ENCODE results near the gene VPS13C.

VPS13C gene

GRCh38 chr15:62059816-62060112 is 483 bp downstream of the VPS13C start:
- no peak for TF ChIP-seq FOXM1 (IDR thresholded peaks at IDR 0.05; ENCODE audit: borderline replicate concordance)
- TF ChIP-seq L3MBTL2 (conservative IDR thresholded peaks at IDR 0.05): peak; percentile 62
- no peak for TF ChIP-seq ARNT (IDR thresholded peaks at IDR 0.05)
- no peak for TF ChIP-seq SUZ12 (IDR thresholded peaks at IDR 0.05)
- TF ChIP-seq ELF4 (IDR thresholded peaks at IDR 0.05): no peak
- TF ChIP-seq NFRKB (IDR thresholded peaks at IDR 0.05): no peak
- no peak for TF ChIP-seq BHLHE40 (IDR thresholded peaks at IDR 0.05; ENCODE audit: borderline replicate concordance)
- ChIA-PET POLR2A (interaction anchor here (1.5 to 1.6 kb wide), 2 partner anchors 9 to 10 kb away, joined by 3 read pairs; no protein-coding TSS in a partner anchor), CTCF (interaction anchor here (0.6 to 0.9 kb wide), 4 partner anchors 8 to 65 kb away, joined by 3 to 5 read pairs (median 4); no protein-coding TSS in a partner anchor)
- DNase-seq (ENCODE audit: extremely low spot score): peak; percentile 19

GRCh38 chr15:62059108-62059815 is 985 bp downstream of the VPS13C start:
- POLR2A ChIA-PET: interaction anchor here (1.5 to 1.6 kb wide), 2 partner anchors 8 to 11 kb away, joined by 3 read pairs; no protein-coding TSS in a partner anchor
- TF ChIP-seq HDGF (IDR thresholded peaks at IDR 0.05; ENCODE audit: borderline replicate concordance) (no peak), L3MBTL2 (conservative IDR thresholded peaks at IDR 0.05) (no peak), FOXK2 (IDR thresholded peaks at IDR 0.05) (no peak), ARNT (IDR thresholded peaks at IDR 0.05) (no peak), ZNF384 (IDR thresholded peaks at IDR 0.05) (no peak), CTBP1 (IDR thresholded peaks at IDR 0.05; ENCODE audit: borderline replicate concordance) (no peak), ELF4 (IDR thresholded peaks at IDR 0.05) (no peak), TARDBP (IDR thresholded peaks at IDR 0.05) (no peak), BHLHE40 (IDR thresholded peaks at IDR 0.05; ENCODE audit: borderline replicate concordance) (no peak)

GRCh38 chr15:62058327-62059028 is 1.8 kb downstream of the VPS13C start:
- ChIA-PET CTCF (no interaction called here), POLR2A (no interaction called here)
- TF ChIP-seq FOXK2 (IDR thresholded peaks at IDR 0.05) (no peak), FOXA1 (IDR thresholded peaks at IDR 0.05) (no peak), L3MBTL2 (conservative IDR thresholded peaks at IDR 0.05) (no peak), CTBP1 (IDR thresholded peaks at IDR 0.05; ENCODE audit: borderline replicate concordance) (no peak), ZNF384 (IDR thresholded peaks at IDR 0.05) (no peak), ARNT (IDR thresholded peaks at IDR 0.05) (no peak), PKNOX1 (IDR thresholded peaks at IDR 0.05) (no peak), BHLHE40 (IDR thresholded peaks at IDR 0.05; ENCODE audit: borderline replicate concordance) (no peak), LEF1 (IDR thresholded peaks at IDR 0.05; ENCODE audit: borderline replicate concordance) (no peak), HDGF (IDR thresholded peaks at IDR 0.05; ENCODE audit: borderline replicate concordance) (no peak), FOXM1 (IDR thresholded peaks at IDR 0.05; ENCODE audit: borderline replicate concordance) (no peak), NFRKB (IDR thresholded peaks at IDR 0.05) (no peak), TARDBP (IDR thresholded peaks at IDR 0.05) (no peak), SUZ12 (IDR thresholded peaks at IDR 0.05) (no peak), ELF4 (IDR thresholded peaks at IDR 0.05) (no peak), SP1 (IDR thresholded peaks at IDR 0.05) (no peak)

More at GRCh38 chr15:62059108-62059815, 985 bp downstream of the VPS13C start:
- DNase-seq (ENCODE audit: extremely low spot score): no peak
- CTCF ChIA-PET: no interaction called here

DNA sequence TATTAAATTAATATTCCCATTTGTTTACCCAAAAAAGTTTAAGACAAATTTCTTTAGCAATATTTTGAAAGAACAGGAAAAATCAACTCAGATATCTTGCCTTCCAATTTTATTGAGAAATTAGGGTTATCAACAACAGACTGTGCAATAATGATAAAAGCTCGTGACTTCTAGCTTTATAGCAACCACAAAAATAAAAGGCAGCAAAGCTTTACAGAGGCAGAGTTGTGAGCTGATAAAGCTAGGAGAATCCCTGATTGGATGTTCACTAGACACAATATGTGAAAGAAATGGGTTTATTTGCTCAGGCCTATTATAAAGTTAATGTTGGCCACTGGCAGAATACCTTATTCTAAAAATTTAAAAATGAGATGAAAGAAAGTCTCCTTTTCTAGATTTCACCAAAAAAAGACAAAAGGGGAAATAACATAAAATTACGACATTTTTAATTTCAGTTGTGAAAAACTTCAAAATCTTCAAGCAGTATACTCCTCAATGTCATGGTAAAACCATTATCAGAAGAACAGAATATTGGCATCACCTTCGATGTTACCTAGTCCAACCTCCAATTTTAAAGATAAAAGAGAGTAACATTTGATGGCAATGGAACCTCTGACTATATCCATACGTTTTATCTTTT is 2.8 kb downstream of the VPS13C start:
- CTCF ChIA-PET: no interaction called here
- TF ChIP-seq NFRKB (IDR thresholded peaks at IDR 0.05) (no peak), BHLHE40 (IDR thresholded peaks at IDR 0.05; ENCODE audit: borderline replicate concordance) (no peak), FOXA1 (IDR thresholded peaks at IDR 0.05) (no peak), LEF1 (IDR thresholded peaks at IDR 0.05; ENCODE audit: borderline replicate concordance) (no peak), FOXM1 (IDR thresholded peaks at IDR 0.05; ENCODE audit: borderline replicate concordance) (no peak), SUZ12 (IDR thresholded peaks at IDR 0.05) (no peak), HDGF (IDR thresholded peaks at IDR 0.05; ENCODE audit: borderline replicate concordance) (no peak), PKNOX1 (IDR thresholded peaks at IDR 0.05) (no peak), ELF4 (IDR thresholded peaks at IDR 0.05) (no peak), ZNF384 (IDR thresholded peaks at IDR 0.05) (no peak), L3MBTL2 (conservative IDR thresholded peaks at IDR 0.05) (no peak), TARDBP (IDR thresholded peaks at IDR 0.05) (no peak), ARNT (IDR thresholded peaks at IDR 0.05) (no peak), CTBP1 (IDR thresholded peaks at IDR 0.05; ENCODE audit: borderline replicate concordance) (no peak), SP1 (IDR thresholded peaks at IDR 0.05) (no peak), FOXK2 (IDR thresholded peaks at IDR 0.05) (no peak)
- POLR2A ChIA-PET: no interaction called here
- DNase-seq (ENCODE audit: extremely low spot score): no peak

More at GRCh38 chr15:62058327-62059028, 1.8 kb downstream of the VPS13C start:
- DNase-seq (ENCODE audit: extremely low spot score): no peak

DNA sequence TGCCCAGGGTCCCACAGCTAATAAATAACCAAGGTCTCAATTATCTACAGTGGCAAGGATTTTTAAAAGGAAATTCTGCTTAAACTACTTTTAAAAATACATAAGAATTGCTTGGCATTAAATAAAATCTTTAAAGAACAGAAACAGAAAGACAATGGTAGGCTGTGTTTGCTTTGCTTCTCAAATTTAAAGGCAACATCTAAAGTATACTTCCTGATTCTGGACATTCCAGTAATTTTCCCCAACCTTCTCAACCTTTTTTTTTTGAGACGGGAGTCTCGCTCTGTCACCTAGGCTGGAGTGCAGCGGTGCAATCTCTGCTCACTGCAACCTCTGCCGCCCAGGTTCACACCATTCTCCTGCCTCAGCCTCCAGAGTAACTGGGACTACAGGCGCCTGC is 5.3 kb downstream of the VPS13C start:
- ChIA-PET POLR2A (no interaction called here), CTCF (no interaction called here)
- TF ChIP-seq ZNF384 (IDR thresholded peaks at IDR 0.05) (no peak), PKNOX1 (IDR thresholded peaks at IDR 0.05) (no peak), L3MBTL2 (conservative IDR thresholded peaks at IDR 0.05) (no peak), FOXM1 (IDR thresholded peaks at IDR 0.05; ENCODE audit: borderline replicate concordance) (no peak), LEF1 (IDR thresholded peaks at IDR 0.05; ENCODE audit: borderline replicate concordance) (no peak), CTBP1 (IDR thresholded peaks at IDR 0.05; ENCODE audit: borderline replicate concordance) (no peak), BHLHE40 (IDR thresholded peaks at IDR 0.05; ENCODE audit: borderline replicate concordance) (no peak), ELF4 (IDR thresholded peaks at IDR 0.05) (no peak), SUZ12 (IDR thresholded peaks at IDR 0.05) (no peak), HDGF (IDR thresholded peaks at IDR 0.05; ENCODE audit: borderline replicate concordance) (no peak), ARNT (IDR thresholded peaks at IDR 0.05) (no peak), FOXA1 (IDR thresholded peaks at IDR 0.05) (no peak), NFRKB (IDR thresholded peaks at IDR 0.05) (no peak), FOXK2 (IDR thresholded peaks at IDR 0.05) (no peak), TARDBP (IDR thresholded peaks at IDR 0.05) (no peak)
- DNase-seq (ENCODE audit: extremely low spot score): no peak
